CD8-positive, alpha-beta memory T cell (primary cell): ENCODE data around the gene SMIM8. TPM values are rescaled to one million over a fixed set of nuclear protein-coding genes. Genes with fewer than 3 reads are reported as not detected.

Experiments used
- CTCF ChIA-PET: fragments of 350-600 bp; sonication (Branson Sonifier 250); formaldehyde crosslinking; loops from one replicate; lab custom pipeline; 2021; ENCODE audit warnings: antibody characterized with exemption; lab: Charles Lee
- POLR2A ChIA-PET: fragments of 350-600 bp; sonication (Branson Sonifier 250); formaldehyde crosslinking; loops from one replicate; lab custom pipeline; 2021; ENCODE audit warnings: antibody characterized with exemption; lab: Charles Lee
- DNase-seq, 5 donors: peaks; one replicate each; pipeline versions ENCODE4 v3.0.0 to v3.0.0-alpha.2; 2020 to 2022; ENCODE audit warnings: mixed read lengths in 1 of 5
- H3K27ac ChIP-seq: one replicate; pipeline ENCODE4 v1.7.0; 2013; ENCODE audit warnings: low read depth, mild to moderate bottlenecking, low read length, moderate library complexity
- H3K27me3 ChIP-seq: 2 replicates; pipeline ENCODE4 v1.7.0; 2013; ENCODE audit warnings: low read length, mild to moderate bottlenecking; ENCODE audit not compliant: insufficient read depth, poor library complexity, severe bottlenecking
- H3K36me3 ChIP-seq: 2 replicates; pipeline ENCODE4 v1.7.0; 2013; ENCODE audit warnings: mild to moderate bottlenecking, low read length, moderate library complexity; ENCODE audit not compliant: insufficient read depth
- H3K4me1 ChIP-seq: 2 replicates; pipeline ENCODE4 v1.7.0; 2013; ENCODE audit warnings: mild to moderate bottlenecking, low read length, moderate library complexity; ENCODE audit not compliant: insufficient read depth
- H3K4me3 ChIP-seq: 2 replicates; pipeline ENCODE4 v1.7.0; 2013; ENCODE audit warnings: mild to moderate bottlenecking, low read length
- H3K9me3 ChIP-seq: 2 replicates; pipeline ENCODE4 v1.7.0; 2013; ENCODE audit warnings: mild to moderate bottlenecking, low read length
- H3K27ac Mint-ChIP-seq, 8 donors: one replicate each; pipeline ENCODE4 v1.8.0; 2020 to 2021; ENCODE audit warnings: mixed read lengths in 8 of 8, mild to moderate bottlenecking in 6 of 8, inconsistent platforms in 3 of 8, moderate library complexity in 3 of 8
- H3K27me3 Mint-ChIP-seq, 2 donors: one replicate each; pipeline ENCODE4 v1.8.0; 2020 to 2021; ENCODE audit warnings: mixed read lengths in 2 of 2, mild to moderate bottlenecking in 1 of 2, moderate library complexity in 1 of 2
- H3K36me3 Mint-ChIP-seq, 3 donors: one replicate each; pipeline ENCODE4 v1.8.0; 2020 to 2021; ENCODE audit warnings: mixed read lengths in 3 of 3, inconsistent platforms in 1 of 3, mild to moderate bottlenecking in 1 of 3
- H3K4me1 Mint-ChIP-seq, 3 donors: one replicate each; pipeline ENCODE4 v1.8.0; 2020 to 2021; ENCODE audit warnings: mixed read lengths in 3 of 3, inconsistent platforms in 1 of 3, mild to moderate bottlenecking in 1 of 3
- H3K4me3 Mint-ChIP-seq, 7 donors: one replicate each; pipeline ENCODE4 v1.8.0; 2020 to 2021; ENCODE audit warnings: mixed read lengths in 7 of 7, mild to moderate bottlenecking in 6 of 7, moderate library complexity in 4 of 7, inconsistent platforms in 2 of 7
- H3K9me3 Mint-ChIP-seq, 5 donors: one replicate each; pipeline ENCODE4 v1.8.0; 2020 to 2022; ENCODE audit warnings: mixed read lengths in 5 of 5, mild to moderate bottlenecking in 3 of 5, moderate library complexity in 2 of 5, inconsistent platforms in 1 of 5
- polyA plus RNA-seq: library from polyadenylated mRNA; unstranded; fragments of 300-500 nt; fragmentation: Illumina TruSeq; gene quantifications from one replicate; pipeline ENCODE4 v1.2.3, GENCODE V29; 2021
- total RNA-seq, 2 experiments: library from RNA; stranded (reverse); gene quantifications; one replicate each; pipeline ENCODE4 v1.2.3, GENCODE V29; 2021

The SMIM8 gene
- total and polyA plus RNA-seq, 3 experiments from 2014 or later: 7.0 to 16.2 (median 9.4) TPM

GRCh38 chr6:87336367-87336766, 14.0 kb downstream of the SMIM8 start:
- no peaks in the 10 kb centered on the region for H3K27me3 ChIP-seq

GRCh38 chr6:87340230-87340629, 17.8 kb downstream of the SMIM8 start:
- ChIA-PET POLR2A (no interaction called here), CTCF (no interaction called here)
- Mint-ChIP-seq H3K4me1 (peaks cover 0 to under 1% (median 0%) of the 10 kb centered on the region in 3 donors), H3K4me3 (no peak overlapping the region), H3K27ac (no peak overlapping the region), H3K9me3 (no peaks in the 10 kb centered on the region), H3K36me3 (peaks cover 4 to 35% (median 8%) of the 10 kb centered on the region in 3 donors), H3K27me3 (no peaks in the 10 kb centered on the region)
- Histone ChIP-seq H3K4me3 (no peak overlapping the region), H3K27me3 (no peaks in the 10 kb centered on the region), H3K9me3 (no peaks in the 10 kb centered on the region), H3K4me1 (no peaks in the 10 kb centered on the region), H3K36me3 (no peaks in the 10 kb centered on the region), H3K27ac (no peak overlapping the region)
- no peak for DNase-seq

More at GRCh38 chr6:87336367-87336766, 14.0 kb downstream of the SMIM8 start:
- Histone ChIP-seq H3K4me3 (no peak overlapping the region), H3K27ac (no peak overlapping the region), H3K4me1 (peaks cover 10% of the 10 kb centered on the region), H3K9me3 (no peaks in the 10 kb centered on the region), H3K36me3 (no peaks in the 10 kb centered on the region)
- ChIA-PET CTCF (interaction anchor here (1.6 kb wide), 1 partner anchor 14 kb away, joined by 4 read pairs; no protein-coding TSS in a partner anchor), POLR2A (no interaction called here)
- Mint-ChIP-seq H3K4me1 (peaks cover 12 to 26% (median 17%) of the 10 kb centered on the region in 3 donors), H3K27ac (no peak overlapping the region), H3K4me3 (no peak overlapping the region), H3K9me3 (no peaks in the 10 kb centered on the region), H3K27me3 (no peaks in the 10 kb centered on the region), H3K36me3 (peaks cover 11 to 22% (median 13%) of the 10 kb centered on the region in 3 donors)
- DNase-seq: no peak

GRCh38 chr6:87341158-87341557, 18.8 kb downstream of the SMIM8 start:
- no peaks in the 10 kb centered on the region for H3K9me3 ChIP-seq
- H3K36me3 Mint-ChIP-seq: peaks cover 4 to 35% (median 6%) of the 10 kb centered on the region in 3 donors
- no peak overlapping the region for H3K4me3 Mint-ChIP-seq
- no peaks in the 10 kb centered on the region for H3K36me3 ChIP-seq
- POLR2A ChIA-PET: no interaction called here
- no peak overlapping the region for H3K27ac Mint-ChIP-seq
- no peaks in the 10 kb centered on the region for H3K4me1 ChIP-seq
- no peaks in the 10 kb centered on the region for H3K27me3 Mint-ChIP-seq
- H3K27me3 ChIP-seq: no peaks in the 10 kb centered on the region
- no peak overlapping the region for H3K4me3 ChIP-seq
- no peaks in the 10 kb centered on the region for H3K9me3 Mint-ChIP-seq
- H3K27ac ChIP-seq: no peak overlapping the region
- no peak for DNase-seq
- CTCF ChIA-PET: no interaction called here
- no peaks in the 10 kb centered on the region for H3K4me1 Mint-ChIP-seq

GRCh38 chr6:87341899-87342298, 19.5 kb downstream of the SMIM8 start:
- H3K27ac ChIP-seq: no peak overlapping the region
- no peaks in the 10 kb centered on the region for H3K27me3 ChIP-seq
- no peaks in the 10 kb centered on the region for H3K36me3 ChIP-seq
- Mint-ChIP-seq H3K27me3 (no peaks in the 10 kb centered on the region), H3K9me3 (no peaks in the 10 kb centered on the region), H3K4me1 (no peaks in the 10 kb centered on the region), H3K27ac (no peak overlapping the region), H3K36me3 (peaks cover 4 to 35% (median 6%) of the 10 kb centered on the region in 3 donors), H3K4me3 (no peak overlapping the region)
- DNase-seq: no peak
- CTCF ChIA-PET: no interaction called here
- no peaks in the 10 kb centered on the region for H3K4me1 ChIP-seq
- POLR2A ChIA-PET: no interaction called here
- H3K9me3 ChIP-seq: no peaks in the 10 kb centered on the region
- H3K4me3 ChIP-seq: no peak overlapping the region

GRCh38 chr6:87342829-87343228, 20.4 kb downstream of the SMIM8 start:
- Histone ChIP-seq H3K4me1 (no peaks in the 10 kb centered on the region), H3K27me3 (no peaks in the 10 kb centered on the region), H3K9me3 (no peaks in the 10 kb centered on the region), H3K27ac (no peak overlapping the region), H3K4me3 (no peak overlapping the region), H3K36me3 (no peaks in the 10 kb centered on the region)
- H3K4me1 Mint-ChIP-seq: no peaks in the 10 kb centered on the region
- POLR2A ChIA-PET: no interaction called here
- H3K27me3 Mint-ChIP-seq: no peaks in the 10 kb centered on the region
- no peak for DNase-seq
- no peak overlapping the region for H3K4me3 Mint-ChIP-seq
- peaks cover 4 to 33% (median 6%) of the 10 kb centered on the region in 3 donors for H3K36me3 Mint-ChIP-seq
- H3K27ac Mint-ChIP-seq: no peak overlapping the region
- CTCF ChIA-PET: no interaction called here
- H3K9me3 Mint-ChIP-seq: no peaks in the 10 kb centered on the region

- no peak for DNase-seq
- Histone ChIP-seq H3K9me3 (no peaks in the 10 kb centered on the region), H3K27me3 (no peaks in the 10 kb centered on the region), H3K27ac (no peak within 1 kb of the TSS), H3K36me3 (no peaks in the 10 kb centered on the region), H3K4me3 (no peak within 1 kb of the TSS), H3K4me1 (no peaks in the 10 kb centered on the region)
- Mint-ChIP-seq H3K9me3 (no peaks in the 10 kb centered on the region), H3K27ac (no peak within 1 kb of the TSS), H3K4me3 (no peak within 1 kb of the TSS), H3K36me3 (peaks cover 4 to 23% (median 6%) of the 10 kb centered on the region in 3 donors), H3K27me3 (no peaks in the 10 kb centered on the region), H3K4me1 (no peaks in the 10 kb centered on the region)
- POLR2A ChIA-PET: no interaction called here
- CTCF ChIA-PET: interaction anchor here (1.0 kb wide), 1 partner anchor 64 kb away, joined by 3 read pairs; no protein-coding TSS in a partner anchor
Measured at GRCh38 chr6:87344731-87345130, 22.3 kb downstream of the SMIM8 start, which contains the start of gene C6orf163. Gene C6orf163, plus strand, starts transcription at chr6:87344813. Its CDS starts 287 bp downstream, at chr6:87345100.

GRCh38 chr6:87346700-87347099, 24.3 kb downstream of the SMIM8 start:
- ChIA-PET CTCF (interaction anchor here (1.5 kb wide), 1 partner anchor 24 kb away, joined by 4 read pairs; the partner anchor contains the start of gene SMIM8), POLR2A (no interaction called here)
- Histone ChIP-seq H3K9me3 (no peaks in the 10 kb centered on the region), H3K4me3 (no peak overlapping the region), H3K4me1 (no peaks in the 10 kb centered on the region), H3K27me3 (no peaks in the 10 kb centered on the region), H3K27ac (no peak overlapping the region), H3K36me3 (no peaks in the 10 kb centered on the region)
- no peak overlapping the region for H3K27ac Mint-ChIP-seq
- no peak overlapping the region for H3K4me3 Mint-ChIP-seq
- H3K9me3 Mint-ChIP-seq: no peaks in the 10 kb centered on the region
- no peaks in the 10 kb centered on the region for H3K27me3 Mint-ChIP-seq
- no peak for DNase-seq
- H3K4me1 Mint-ChIP-seq: no peaks in the 10 kb centered on the region
- peaks cover 2 to 18% (median 4%) of the 10 kb centered on the region in 3 donors for H3K36me3 Mint-ChIP-seq

- H3K36me3 ChIP-seq: no peaks in the 10 kb centered on the region
- Mint-ChIP-seq H3K27me3 (no peaks in the 10 kb centered on the region), H3K9me3 (no peaks in the 10 kb centered on the region), H3K4me1 (no peaks in the 10 kb centered on the region), H3K27ac (peak overlapping the region in 1 of 8 donors; percentile 37), H3K36me3 (peaks cover 0 to 4% (median under 1%) of the 10 kb centered on the region in 3 donors), H3K4me3 (no peak overlapping the region)
- H3K4me1 ChIP-seq: no peaks in the 10 kb centered on the region
- H3K27me3 ChIP-seq: no peaks in the 10 kb centered on the region
- H3K9me3 ChIP-seq: no peaks in the 10 kb centered on the region
- H3K4me3 ChIP-seq: no peak overlapping the region
- no peak overlapping the region for H3K27ac ChIP-seq
- ChIA-PET POLR2A (no interaction called here), CTCF (interaction anchor here (1.7 kb wide), 1 partner anchor 68 kb away, joined by 3 read pairs; no protein-coding TSS in a partner anchor)
- DNase-seq: no peak
Measured at GRCh38 chr6:87349896-87350295, 27.5 kb downstream of the SMIM8 start.
